WI38 (cell line): ENCODE data around the gene REP15.
"Not testable (repeated sequence)": the region's sequence is repeated elsewhere in the genome, so short reads cannot be mapped to it uniquely, and the experiment has no call there.

Experiments
- H3K4me3 ChIP-seq: 2 replicates; pipeline ENCODE4 v1.5.1; 2011; ENCODE audit warnings: low read depth, mild to moderate bottlenecking, control low read depth, low read length
- TF ChIP-seq, protein P1 (sequence below): IDR thresholded peaks from 2 replicates; pipeline ENCODE4 v1.5.1; 2012; ENCODE audit warnings: low read depth, mild to moderate bottlenecking, control low read depth, low read length

REP15 gene, protein sequence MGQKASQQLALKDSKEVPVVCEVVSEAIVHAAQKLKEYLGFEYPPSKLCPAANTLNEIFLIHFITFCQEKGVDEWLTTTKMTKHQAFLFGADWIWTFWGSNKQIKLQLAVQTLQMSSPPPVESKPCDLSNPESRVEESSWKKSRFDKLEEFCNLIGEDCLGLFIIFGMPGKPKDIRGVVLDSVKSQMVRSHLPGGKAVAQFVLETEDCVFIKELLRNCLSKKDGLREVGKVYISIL

DNA sequence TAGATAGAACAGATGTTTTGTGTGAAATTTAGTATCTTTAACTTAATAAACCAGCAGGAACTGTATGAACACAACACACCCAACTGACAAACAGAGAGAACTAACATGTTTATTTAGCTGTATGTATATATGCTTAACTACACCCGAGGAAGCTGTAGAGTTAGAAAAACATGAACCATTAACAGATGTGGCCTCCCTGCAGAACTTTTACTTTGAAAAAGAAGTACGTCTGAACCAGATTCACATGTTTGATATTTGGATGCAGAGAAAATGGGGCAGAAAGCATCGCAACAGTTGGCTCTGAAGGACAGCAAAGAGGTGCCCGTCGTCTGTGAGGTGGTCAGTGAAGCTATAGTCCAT lies at the start of gene REP15:
Gene REP15 (plus strand): TSS at position 155 of the 360 bp plus-strand sequence. CDS start 116 bp downstream, at position 271.
- H3K4me3 ChIP-seq: no peak within 1 kb of the TSS
- TF ChIP-seq, protein P1, sequence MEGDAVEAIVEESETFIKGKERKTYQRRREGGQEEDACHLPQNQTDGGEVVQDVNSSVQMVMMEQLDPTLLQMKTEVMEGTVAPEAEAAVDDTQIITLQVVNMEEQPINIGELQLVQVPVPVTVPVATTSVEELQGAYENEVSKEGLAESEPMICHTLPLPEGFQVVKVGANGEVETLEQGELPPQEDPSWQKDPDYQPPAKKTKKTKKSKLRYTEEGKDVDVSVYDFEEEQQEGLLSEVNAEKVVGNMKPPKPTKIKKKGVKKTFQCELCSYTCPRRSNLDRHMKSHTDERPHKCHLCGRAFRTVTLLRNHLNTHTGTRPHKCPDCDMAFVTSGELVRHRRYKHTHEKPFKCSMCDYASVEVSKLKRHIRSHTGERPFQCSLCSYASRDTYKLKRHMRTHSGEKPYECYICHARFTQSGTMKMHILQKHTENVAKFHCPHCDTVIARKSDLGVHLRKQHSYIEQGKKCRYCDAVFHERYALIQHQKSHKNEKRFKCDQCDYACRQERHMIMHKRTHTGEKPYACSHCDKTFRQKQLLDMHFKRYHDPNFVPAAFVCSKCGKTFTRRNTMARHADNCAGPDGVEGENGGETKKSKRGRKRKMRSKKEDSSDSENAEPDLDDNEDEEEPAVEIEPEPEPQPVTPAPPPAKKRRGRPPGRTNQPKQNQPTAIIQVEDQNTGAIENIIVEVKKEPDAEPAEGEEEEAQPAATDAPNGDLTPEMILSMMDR: no peak

DNA sequence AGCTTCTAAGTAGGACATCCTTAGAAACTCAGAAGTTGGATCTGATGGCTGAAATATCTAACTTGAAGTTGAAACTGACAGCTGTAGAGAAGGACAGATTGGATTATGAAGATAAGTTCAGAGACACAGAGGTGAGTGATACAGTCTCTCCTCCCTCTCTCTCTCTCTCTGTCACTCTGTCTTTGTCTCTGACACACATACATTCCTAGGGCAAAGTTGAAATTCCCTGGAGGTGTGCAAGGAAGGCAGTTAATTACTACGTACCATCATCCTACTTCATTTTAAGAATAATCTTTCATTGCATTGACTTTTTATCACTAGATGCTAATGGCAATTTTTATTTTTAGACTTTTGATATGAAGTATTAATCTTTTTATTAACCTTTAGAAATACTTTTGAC lies 46.2 kb upstream of the REP15 start:
- TF ChIP-seq, protein P1: no peak
- no peak overlapping the region for H3K4me3 ChIP-seq

DNA sequence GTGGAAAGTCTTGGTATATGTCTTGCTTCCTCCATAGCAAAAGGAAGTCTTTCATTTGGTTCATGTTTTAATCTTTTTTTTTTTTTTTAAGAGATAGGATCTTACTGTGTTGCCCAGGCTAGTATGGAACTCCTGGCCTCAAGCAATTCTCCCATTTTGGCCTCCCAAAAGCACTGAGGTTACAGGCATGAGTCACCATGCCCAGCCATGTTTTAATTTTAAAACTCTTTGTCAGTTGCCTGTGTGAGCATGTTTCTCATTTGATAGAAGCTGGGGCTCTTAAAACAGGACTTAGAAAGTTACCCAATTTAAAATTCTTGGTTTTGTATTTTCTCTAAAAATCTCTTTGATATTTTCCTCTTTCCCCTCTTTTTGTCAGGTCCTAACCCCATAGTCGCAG lies 45.0 kb upstream of the REP15 start:
- H3K4me3 ChIP-seq: no peak overlapping the region
- TF ChIP-seq, protein P1: no peak

DNA sequence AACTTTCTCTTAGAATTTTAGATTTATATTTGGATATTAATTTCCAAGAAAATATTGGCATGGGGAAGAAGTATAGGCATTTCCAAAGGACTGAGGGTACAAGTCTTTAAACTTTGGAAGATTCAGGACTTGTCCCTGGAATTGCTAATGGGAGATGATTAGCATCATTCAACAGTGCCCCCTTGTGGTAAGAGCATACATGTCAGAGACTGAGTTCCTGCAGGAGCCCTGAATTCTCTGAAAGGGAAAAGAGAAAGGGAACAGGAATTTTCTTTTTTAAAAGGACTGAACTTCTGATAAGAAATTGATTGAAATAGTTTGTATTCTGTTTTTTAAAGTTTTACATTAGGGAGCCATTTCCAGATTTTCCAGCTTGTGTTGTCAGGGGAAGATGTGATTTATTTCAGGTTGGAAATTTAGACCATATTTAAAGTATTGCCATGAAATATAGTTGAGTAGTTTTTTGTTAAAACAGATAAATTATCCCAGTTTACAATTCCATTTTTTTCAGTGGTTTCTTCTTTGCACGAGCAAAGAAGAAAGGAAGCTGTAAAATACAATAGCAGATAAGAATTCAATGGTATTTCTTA lies 44.0 kb upstream of the REP15 start:
- TF ChIP-seq, protein P1: peak; percentile 58
- H3K4me3 ChIP-seq: no peak overlapping the region

DNA sequence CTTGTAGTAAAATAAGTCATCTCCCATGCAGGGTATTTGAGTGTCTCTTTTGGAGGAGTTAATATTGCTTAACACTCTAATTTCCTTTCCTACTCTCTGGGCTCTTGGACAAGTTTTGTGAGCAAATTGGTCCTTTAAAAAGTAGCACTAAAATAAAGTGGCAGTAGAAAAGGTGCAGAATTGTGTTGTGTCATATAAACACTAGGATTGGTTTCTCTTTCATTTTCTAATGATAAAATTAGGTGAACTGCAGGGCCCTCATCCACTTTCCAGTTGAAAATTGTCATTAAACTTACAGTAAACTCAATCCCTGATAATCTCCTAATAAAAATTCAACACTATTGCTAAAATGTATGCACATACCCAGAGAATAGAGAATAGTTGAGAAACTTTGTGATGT lies 42.6 kb upstream of the REP15 start:
- TF ChIP-seq, protein P1: no peak
- no peak overlapping the region for H3K4me3 ChIP-seq

DNA sequence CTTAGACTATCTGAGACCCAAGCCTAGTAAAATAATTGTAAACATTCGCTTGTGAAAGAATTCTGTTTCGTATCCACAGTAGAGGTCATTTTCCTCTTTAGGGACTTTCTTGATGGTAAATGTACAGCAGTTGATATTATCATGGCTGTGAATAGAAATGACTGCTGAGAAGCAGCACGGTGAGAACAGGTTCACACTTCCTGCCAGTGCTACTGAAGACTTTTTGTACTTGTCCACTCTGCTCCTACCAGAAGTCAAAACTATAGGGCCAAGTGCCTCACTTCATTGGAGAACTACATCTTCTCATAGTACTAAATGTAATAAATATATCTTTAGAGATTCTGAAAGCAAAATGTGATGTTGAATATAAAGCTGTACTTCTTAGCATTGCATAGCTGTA lies 40.8 kb upstream of the REP15 start:
- H3K4me3 ChIP-seq: not testable (repeated sequence)

DNA sequence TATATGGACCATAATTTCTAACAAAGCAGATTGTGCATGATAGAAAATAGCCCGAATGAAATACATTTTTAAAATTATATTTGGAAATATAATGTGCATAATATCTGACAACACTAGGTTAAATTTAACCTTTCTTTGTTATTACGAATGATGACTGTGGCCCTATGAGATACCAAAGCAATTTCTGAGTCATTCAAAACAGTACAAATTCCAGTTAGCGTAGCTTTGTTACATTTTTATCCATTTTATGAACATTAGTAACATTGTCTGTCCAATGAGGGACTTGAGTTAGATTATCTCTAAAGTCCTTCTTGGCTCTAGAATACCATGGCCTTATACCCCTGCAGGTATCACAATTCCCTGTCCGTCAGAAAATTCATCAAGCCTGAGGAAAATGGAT lies 39.0 kb upstream of the REP15 start:
- H3K4me3 ChIP-seq: no peak overlapping the region
- TF ChIP-seq, protein P1: no peak

DNA sequence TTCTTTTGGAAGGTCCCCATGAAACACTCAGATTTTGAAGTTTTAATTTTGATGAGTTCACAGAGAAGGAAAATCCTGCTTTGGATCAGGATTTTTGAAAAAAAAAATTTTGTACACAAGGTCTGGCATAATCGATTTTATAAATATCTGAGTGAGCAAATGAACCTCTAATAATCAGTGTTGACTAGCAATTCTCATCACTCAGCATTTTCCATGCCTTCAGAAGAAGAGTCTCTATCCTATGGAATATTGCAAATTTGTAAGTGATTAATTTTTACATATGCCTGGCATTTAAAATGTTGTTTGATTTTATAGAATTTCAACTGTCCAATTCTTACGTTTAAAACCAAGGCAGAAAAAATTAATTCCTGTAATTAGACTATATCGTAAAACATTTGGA lies 30.5 kb upstream of the REP15 start:
- TF ChIP-seq, protein P1: no peak
- H3K4me3 ChIP-seq: no peak overlapping the region
